Spinal cord (tissue), 10 donors: ENCODE results near the gene SLC2A2. TPM values are rescaled to one million over a fixed set of nuclear protein-coding genes. Genes with fewer than 3 reads are reported as not detected.

Experiments used
- DNase-seq, 6 donors: peaks; one replicate each; pipeline versions ENCODE4 v3.0.0 to v3.0.0-alpha.2; 2013 to 2015; ENCODE audit warnings: low spot score in 6 of 6, low read depth in 4 of 6
- H3K27ac ChIP-seq: one replicate; pipeline ENCODE4 v1.5.1; 2013; ENCODE audit warnings: low read depth, low read length, control low read depth
- H3K27me3 ChIP-seq: one replicate; pipeline ENCODE4 v1.6.1; 2013; ENCODE audit warnings: low read length; ENCODE audit not compliant: control insufficient read depth, insufficient read depth
- H3K36me3 ChIP-seq: one replicate; pipeline ENCODE4 v1.6.1; 2013; ENCODE audit warnings: low read length; ENCODE audit not compliant: control insufficient read depth, insufficient read depth
- H3K4me1 ChIP-seq: one replicate; pipeline ENCODE4 v1.6.1; 2013; ENCODE audit warnings: low read length; ENCODE audit not compliant: control insufficient read depth, insufficient read depth
- H3K4me3 ChIP-seq: one replicate; pipeline ENCODE4 v1.5.1; 2013; ENCODE audit warnings: low read depth, low read length, control low read depth
- H3K9me3 ChIP-seq: one replicate; pipeline ENCODE4 v1.6.1; 2013; ENCODE audit warnings: low read length; ENCODE audit not compliant: control insufficient read depth, insufficient read depth
- WGBS: methylation state at CpG from one replicate; pipeline ENCODE4 v1.1.5; 2013; ENCODE audit warnings: missing lambda C conversion rate; ENCODE audit not compliant: insufficient coverage; 5-methylcytosine and 5-hydroxymethylcytosine counted together
- polyA plus RNA-seq, 2 donors: library from polyadenylated mRNA; unstranded; fragments of 120-200 nt; gene quantifications; one replicate each; pipeline ENCODE4 v1.2.1, GENCODE V29; 2013; ENCODE audit not compliant: insufficient read length in 2 of 2
- total RNA-seq, 2 donors: library from RNA; depleted of rRNA in 1 of 2; stranded (reverse); fragments of 120-200 nt in 1 of 2; fragments of >200 nt in 1 of 2; gene quantifications; one replicate each; pipeline versions ENCODE4 v1.2.3 to v1.2.4, GENCODE V29; 2013 to 2014
- donor health status: healthy.

SLC2A2 gene
- total and polyA plus RNA-seq, 4 donors, result 0.10 to 0.28 (median 0.27) TPM; not detected in 1

DNA sequence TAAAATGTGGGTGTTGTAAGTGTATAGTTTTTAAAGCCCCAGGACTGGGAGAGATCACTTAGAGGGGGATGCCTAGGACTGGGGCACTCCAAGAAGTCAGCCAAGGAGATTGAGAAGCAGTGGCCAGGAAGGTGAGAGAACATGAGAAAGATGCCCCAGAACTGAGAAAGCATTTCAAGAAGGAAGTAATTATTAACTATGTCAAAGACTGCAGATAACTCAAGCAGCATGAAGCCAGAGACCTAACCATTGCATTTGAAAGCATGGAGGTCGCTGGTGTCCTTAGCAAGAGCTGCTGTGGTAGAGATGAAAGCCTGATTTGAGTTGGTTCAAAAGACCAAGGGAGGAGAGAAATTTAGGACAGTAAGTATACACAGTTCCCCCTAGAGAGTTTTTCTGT lies 30.6 kb upstream of the SLC2A2 start:
- no peaks in the 10 kb centered on the region for H3K36me3 ChIP-seq
- DNase-seq, result no peak
- H3K27ac ChIP-seq, result no peak overlapping the region
- WGBS, result 78% methylated on average over 1 of the region's 1 CpG
- H3K4me3 ChIP-seq, result no peak overlapping the region
- no peaks in the 10 kb centered on the region for H3K9me3 ChIP-seq
- H3K27me3 ChIP-seq, result no peaks in the 10 kb centered on the region
- no peaks in the 10 kb centered on the region for H3K4me1 ChIP-seq

DNA sequence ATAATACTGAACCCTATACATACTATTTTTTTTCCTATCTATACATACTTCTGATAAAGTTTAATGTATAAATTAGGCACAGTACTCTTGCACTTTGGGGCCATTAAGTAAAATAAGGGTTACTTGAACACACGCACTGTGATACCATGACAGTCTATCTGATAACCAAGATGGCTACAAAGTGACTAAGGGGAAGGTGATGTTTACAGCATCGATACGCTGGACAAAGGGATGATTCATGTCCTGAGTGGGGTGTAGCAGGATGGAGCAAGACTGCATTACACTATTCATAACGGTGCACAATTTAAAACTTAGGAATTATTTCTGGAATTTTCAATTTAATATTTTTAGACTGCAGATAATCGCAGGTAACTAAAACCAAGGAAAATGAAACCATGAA lies 30.0 kb upstream of the SLC2A2 start:
- no peaks in the 10 kb centered on the region for H3K4me1 ChIP-seq
- DNase-seq, result no peak
- H3K27me3 ChIP-seq, result no peaks in the 10 kb centered on the region
- no peaks in the 10 kb centered on the region for H3K36me3 ChIP-seq
- H3K9me3 ChIP-seq, result no peaks in the 10 kb centered on the region
- H3K27ac ChIP-seq, result no peak overlapping the region
- no peak overlapping the region for H3K4me3 ChIP-seq
- no CpG with 5 or more reads among the region's 5 CpGs for WGBS

DNA sequence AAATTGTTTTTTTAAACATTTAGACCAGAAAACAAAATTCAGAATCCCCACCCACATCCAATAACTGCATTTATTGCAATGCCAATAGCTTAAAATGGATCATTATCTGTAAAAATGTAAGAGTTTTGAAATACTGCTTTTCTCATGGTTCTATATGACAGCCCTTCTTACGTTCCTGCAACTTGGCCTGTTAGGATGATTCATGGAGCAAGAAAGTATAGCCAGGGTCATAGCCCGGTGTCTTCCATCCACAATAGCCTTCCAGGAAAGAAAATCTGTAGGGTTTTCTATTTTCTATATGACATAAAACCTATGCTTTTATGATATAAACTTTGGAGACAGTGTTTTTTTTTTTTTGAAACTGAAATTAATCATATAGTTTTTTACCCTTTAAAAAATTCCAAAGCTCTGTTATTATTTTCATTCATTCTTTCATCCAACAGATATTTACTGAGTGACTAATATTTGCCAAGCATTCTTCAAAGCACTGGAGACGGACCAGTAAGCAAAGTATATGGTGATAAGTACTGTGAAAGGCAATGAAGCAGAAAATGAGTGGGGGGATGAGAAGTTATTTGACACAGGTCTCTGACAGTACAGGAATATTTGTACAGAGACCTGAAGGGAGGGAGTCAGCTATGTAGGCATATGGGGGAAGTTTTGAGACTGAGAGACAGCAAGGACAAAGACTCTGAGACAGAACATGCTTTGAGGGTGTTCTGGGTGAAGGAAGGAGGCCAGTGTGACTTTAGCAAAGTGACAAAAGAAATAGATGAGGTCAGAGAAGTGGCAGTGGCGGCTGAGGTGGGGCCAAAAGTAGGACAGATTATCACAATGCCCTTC lies 29.0 kb upstream of the SLC2A2 start:
- DNase-seq, result no peak
- no peaks in the 10 kb centered on the region for H3K4me1 ChIP-seq
- H3K27me3 ChIP-seq, result no peaks in the 10 kb centered on the region
- H3K9me3 ChIP-seq, result no peaks in the 10 kb centered on the region
- WGBS, result 80% methylated on average over 2 of the region's 4 CpGs
- no peak overlapping the region for H3K4me3 ChIP-seq
- no peaks in the 10 kb centered on the region for H3K36me3 ChIP-seq
- H3K27ac ChIP-seq, result no peak overlapping the region

DNA sequence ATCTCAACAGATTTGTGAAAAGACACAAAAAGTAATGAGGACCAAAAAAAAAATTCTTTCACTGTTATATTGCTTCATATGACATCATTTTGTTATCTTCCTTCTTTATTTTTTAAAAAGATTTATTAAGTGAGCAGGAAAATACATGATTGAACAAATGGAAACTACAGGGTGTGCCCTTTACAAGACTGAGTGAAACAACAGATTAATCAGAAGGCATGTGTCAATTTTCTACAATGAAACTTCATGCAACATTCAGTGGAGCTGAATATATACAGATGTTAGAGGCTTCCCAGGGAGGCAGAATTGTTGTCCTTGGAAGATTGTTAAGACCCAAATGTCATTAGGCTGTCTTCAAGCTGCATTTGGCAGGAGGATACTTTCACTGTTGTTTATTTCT lies 28.4 kb upstream of the SLC2A2 start:
- no peaks in the 10 kb centered on the region for H3K4me1 ChIP-seq
- H3K4me3 ChIP-seq, result no peak overlapping the region
- H3K9me3 ChIP-seq, result no peaks in the 10 kb centered on the region
- H3K36me3 ChIP-seq, result no peaks in the 10 kb centered on the region
- no peaks in the 10 kb centered on the region for H3K27me3 ChIP-seq
- no peak overlapping the region for H3K27ac ChIP-seq
- DNase-seq, result peak in 1 of 6 donors; percentile 25

DNA sequence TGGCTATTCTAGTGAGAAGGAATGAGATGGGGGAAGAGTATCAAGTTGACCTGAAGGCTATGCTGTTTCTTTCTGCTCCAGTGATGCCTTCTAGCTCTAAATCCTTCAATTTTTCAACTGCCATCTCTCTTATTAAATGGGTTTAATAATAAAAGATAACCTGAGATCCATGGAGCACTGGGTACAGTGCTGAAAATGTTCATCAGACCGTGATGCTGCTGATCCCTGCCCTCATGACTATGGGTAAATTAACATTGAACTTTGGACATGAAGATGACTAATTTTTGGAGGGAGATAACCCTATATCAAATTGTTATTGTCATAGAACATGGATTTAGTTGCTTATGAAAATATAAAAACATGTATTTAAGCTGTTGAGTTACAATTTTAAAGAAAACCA lies 27.7 kb upstream of the SLC2A2 start:
- H3K4me3 ChIP-seq, result no peak overlapping the region
- H3K36me3 ChIP-seq, result no peaks in the 10 kb centered on the region
- H3K4me1 ChIP-seq, result no peaks in the 10 kb centered on the region
- H3K27me3 ChIP-seq, result no peaks in the 10 kb centered on the region
- no peak for DNase-seq
- no CpG with 5 or more reads among the region's 1 CpG for WGBS
- no peaks in the 10 kb centered on the region for H3K9me3 ChIP-seq
- no peak overlapping the region for H3K27ac ChIP-seq

DNA sequence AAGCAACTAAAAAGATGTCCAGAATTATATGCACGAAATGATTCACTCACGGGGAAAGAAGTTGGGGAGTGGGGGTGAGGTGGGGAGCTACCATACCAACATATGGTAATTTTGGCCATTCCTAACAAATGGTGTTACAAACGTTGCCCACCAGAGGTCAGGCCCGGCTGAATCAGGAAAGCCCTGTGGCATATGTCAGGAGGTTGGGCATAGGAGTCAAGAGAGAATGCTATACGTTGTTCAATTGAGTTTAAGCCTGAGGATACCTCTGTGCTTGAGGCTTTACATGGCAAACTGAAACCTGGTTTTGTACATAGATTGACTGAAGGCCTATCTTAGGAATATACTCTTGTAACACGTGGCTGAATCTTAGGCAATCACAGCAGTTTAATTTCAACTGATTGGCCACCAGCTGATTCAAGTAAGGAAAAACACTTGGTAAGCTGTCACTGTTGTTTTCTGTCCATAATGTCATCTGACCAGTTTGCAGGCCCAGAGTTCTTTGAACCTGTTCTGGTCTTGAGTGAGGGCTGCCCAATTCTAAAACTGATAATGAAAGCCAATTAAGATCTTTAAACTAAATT lies 23.4 kb upstream of the SLC2A2 start:
- H3K27me3 ChIP-seq, result no peaks in the 10 kb centered on the region
- H3K9me3 ChIP-seq, result no peaks in the 10 kb centered on the region
- DNase-seq, result peak in 2 of 6 donors; percentile 60 to 68
- WGBS, result 12% methylated on average over 3 of the region's 6 CpGs
- H3K4me1 ChIP-seq, result no peaks in the 10 kb centered on the region
- no peak overlapping the region for H3K27ac ChIP-seq
- no peak overlapping the region for H3K4me3 ChIP-seq
- no peaks in the 10 kb centered on the region for H3K36me3 ChIP-seq

DNA sequence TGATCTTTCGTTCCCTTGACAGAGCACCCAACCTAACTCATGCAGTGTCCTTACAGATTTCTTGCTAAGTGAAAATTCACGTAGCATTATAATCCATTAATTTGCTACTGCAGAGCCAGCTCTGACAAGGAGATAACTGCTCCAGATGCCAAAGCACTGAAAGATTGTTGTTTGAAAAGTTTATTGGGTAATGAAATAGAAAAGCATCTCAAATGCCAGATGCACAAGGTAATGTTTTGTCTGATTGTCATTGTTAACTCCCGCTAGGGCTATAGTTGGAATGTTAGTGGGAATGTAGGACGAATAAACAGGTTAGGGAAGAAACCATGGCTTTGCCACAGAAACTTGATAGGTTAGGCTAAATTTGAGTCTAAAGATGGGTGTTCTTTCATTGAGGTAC lies 20.2 kb upstream of the SLC2A2 start:
- no peaks in the 10 kb centered on the region for H3K4me1 ChIP-seq
- DNase-seq, result peak in 1 of 6 donors; percentile 62
- H3K4me3 ChIP-seq, result no peak overlapping the region
- 93% methylated on average over 2 of the region's 4 CpGs for WGBS
- H3K36me3 ChIP-seq, result no peaks in the 10 kb centered on the region
- no peaks in the 10 kb centered on the region for H3K27me3 ChIP-seq
- no peaks in the 10 kb centered on the region for H3K9me3 ChIP-seq
- no peak overlapping the region for H3K27ac ChIP-seq

DNA sequence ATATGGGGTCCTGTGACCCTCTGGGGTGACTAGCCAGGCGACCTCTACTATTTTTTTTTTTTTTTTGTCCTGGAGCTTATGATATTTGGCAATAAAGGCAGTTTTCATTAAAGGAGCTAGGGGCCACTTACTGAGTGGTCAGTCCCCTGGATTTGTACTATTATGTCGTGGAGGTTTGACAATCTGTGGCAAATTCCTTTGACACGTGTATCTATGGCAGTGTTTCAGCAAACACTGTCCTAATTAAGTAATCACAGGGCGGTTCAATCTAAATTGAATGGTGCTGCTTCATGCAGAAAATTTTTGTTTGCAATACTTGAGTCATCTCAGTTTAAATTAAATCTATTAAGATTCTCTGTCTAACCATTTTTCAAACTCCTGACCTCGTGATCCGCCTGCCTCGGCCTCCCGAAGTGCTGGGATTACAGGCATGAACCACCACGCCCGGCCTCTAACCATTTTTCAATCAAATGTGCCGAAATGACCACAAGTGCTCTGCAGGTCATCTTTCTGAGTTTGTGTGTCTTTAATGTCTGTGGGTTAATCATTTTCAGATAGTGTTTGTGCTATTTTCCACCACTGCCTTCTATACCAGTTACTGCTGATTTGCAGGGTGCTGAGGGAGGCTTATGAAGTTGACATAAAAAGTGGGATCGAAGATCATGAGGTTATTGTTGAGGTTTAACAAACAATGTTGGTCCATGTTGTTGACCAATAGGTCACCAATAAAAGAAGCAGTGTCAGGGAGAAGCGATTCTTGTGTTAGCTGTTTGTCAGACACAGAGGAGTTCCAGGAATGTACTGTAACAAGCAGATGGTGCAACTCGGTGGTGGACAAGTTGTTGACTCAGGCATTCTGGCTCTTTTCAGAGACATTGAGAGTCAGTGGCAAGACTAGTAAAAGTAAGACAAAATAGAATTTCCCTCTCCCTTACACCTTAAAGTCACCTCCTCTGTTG lies 18.6 kb upstream of the SLC2A2 start:
- WGBS, result 81% methylated on average over 4 of the region's 14 CpGs
- no peaks in the 10 kb centered on the region for H3K9me3 ChIP-seq
- H3K27me3 ChIP-seq, result no peaks in the 10 kb centered on the region
- no peak overlapping the region for H3K4me3 ChIP-seq
- H3K36me3 ChIP-seq, result no peaks in the 10 kb centered on the region
- H3K27ac ChIP-seq, result no peak overlapping the region
- no peak for DNase-seq
- no peaks in the 10 kb centered on the region for H3K4me1 ChIP-seq

DNA sequence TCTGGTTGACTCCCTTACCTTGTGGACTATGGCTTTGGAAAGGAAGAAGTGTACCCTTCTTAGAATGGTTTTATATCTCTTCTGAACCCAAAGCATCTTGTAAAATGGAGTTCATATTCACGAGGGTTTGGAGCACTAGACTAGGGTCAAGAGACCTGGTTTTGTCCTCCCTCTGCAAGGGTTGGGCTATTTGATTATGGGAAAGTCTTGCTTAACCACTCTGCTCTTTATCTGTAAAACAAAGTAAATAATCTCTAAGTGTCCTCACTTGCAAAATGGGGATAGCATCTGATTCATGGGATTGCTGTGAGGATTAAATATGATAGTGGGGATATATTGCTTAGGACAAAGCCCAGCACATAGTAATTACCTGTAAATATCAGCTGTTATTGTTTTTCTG lies 17.9 kb upstream of the SLC2A2 start:
- 67% methylated on average over 1 of the region's 1 CpG for WGBS

More for the DNA sequence above, 17.9 kb upstream of the SLC2A2 start:
- no peaks in the 10 kb centered on the region for H3K4me1 ChIP-seq
- H3K4me3 ChIP-seq, result no peak overlapping the region
- no peaks in the 10 kb centered on the region for H3K9me3 ChIP-seq
- H3K27me3 ChIP-seq, result no peaks in the 10 kb centered on the region
- no peaks in the 10 kb centered on the region for H3K36me3 ChIP-seq
- no peak overlapping the region for H3K27ac ChIP-seq
- DNase-seq, result no peak
